SW480 (cell line): ENCODE data around the gene PEX12.
"Not testable (repeated sequence)": the region's sequence is repeated elsewhere in the genome, so short reads cannot be mapped to it uniquely, and the experiment has no call there.

Source experiments
- DNase-seq: peaks from one replicate; pipeline ENCODE4 v3.0.0-alpha.2; 2016; ENCODE audit warnings: low spot score

PEX12 gene

GRCh38 chr17:35578197-35578928, at the start of gene PEX12:
PEX12 (minus strand) TSS chr17:35578571; CDS start chr17:35578021, 550 bp downstream.
- peak; percentile 91 for DNase-seq

DNA sequence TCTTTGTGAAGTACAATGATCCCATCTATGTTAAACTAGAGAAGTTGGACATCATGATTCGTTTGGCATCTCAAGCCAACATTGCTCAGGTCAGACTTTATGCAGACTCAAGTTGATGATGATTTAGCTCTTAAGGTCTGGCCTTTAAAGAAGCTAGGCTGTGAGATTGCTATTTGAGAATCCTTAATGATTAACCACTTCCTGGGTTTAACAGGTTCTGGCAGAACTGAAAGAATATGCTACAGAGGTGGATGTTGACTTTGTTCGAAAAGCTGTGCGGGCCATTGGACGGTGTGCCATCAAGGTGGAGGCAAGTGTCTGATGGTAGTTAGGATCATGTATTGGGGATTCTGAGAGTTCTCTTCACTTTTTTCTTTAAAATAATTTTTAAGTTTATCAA, 49.0 kb upstream of the PEX12 start:
- DNase-seq, result no peak

DNA sequence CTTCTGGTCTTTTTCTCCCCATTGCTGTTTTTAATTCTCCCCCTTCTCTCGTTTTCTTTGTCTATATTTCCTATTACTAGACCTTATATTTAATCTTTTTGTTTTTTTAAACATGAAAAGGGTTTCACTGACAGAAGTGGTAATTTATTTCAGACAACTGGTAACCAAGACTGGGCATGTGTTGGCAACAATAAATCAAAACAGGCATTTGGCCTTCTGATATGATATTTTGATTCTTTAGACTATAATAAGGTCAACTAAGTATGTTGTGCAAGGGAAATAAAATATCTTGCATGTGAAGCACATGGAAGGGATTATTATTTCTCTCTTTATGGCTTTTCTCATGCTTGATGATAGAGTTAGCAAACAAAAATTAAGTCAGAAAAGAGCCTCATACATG, 43.4 kb upstream of the PEX12 start:
- DNase-seq, result no peak

DNA sequence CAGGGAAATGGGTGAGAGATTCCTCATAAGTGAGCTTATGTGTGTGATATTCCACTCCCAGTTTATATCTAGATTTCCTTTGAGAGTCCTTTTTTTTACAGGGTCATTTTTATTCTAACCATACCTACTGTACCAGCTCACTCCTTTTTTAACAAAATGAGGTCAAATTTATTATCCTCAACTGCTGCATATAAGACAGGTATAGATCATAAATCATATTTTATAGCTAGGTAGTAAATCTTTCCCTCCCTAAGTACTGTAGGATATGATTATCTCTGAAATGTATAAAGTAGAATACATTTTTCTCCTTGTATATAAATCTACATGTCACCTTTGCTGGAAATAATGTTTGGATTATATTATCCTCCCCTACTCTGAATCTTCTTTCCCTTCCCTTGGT, 40.3 kb upstream of the PEX12 start:
- no peak for DNase-seq

GRCh38 chr17:35617505-35617904, 39.1 kb upstream of the PEX12 start:
- DNase-seq, result no peak

DNA sequence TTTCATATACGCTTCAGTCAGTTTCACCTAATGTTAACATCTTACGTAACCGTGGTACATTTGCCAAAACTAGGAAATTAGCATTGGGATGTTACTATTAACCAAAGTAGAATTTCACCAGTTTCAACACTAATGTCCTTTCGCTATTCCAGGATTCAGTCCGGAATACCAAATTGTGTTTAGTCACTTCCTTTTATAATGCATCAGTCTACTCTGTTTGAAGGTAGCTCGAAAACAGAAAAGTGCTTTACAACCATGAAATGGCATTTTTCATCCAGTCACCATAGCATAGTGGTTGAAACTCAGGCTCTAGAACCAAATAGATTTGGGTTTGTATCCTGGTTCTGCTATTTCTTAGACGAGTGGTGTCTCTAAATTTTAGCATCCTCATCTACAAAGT, 38.2 kb upstream of the PEX12 start:
- DNase-seq, result no peak

- no peak for DNase-seq
Measured at GRCh38 chr17:35614810-35615209, 36.4 kb upstream of the PEX12 start.

GRCh38 chr17:35612924-35613521, 34.7 kb upstream of the PEX12 start:
- peak; percentile 31 for DNase-seq

DNA sequence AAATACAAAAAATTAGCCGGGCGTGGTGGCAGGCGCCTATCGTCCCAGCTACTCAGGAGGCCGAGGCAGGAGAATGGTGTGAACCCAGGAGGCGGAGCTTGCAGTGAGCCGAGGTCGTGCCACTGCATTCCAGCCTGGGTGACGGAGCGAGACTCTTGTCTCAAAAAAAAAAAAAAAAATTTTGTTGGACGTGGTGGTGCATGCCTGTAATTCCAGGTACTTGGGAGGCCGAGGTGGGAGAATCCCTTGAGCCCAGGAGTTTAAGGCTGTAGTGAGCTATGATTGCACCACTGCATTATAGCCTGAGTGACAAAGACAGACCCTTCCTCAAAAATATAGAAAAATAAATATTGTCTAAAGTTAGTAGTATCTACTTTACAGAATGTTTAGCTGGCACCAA, 32.4 kb upstream of the PEX12 start:
- DNase-seq, result not testable (repeated sequence)

- no peak for DNase-seq
Measured at GRCh38 chr17:35609831-35610230, 31.5 kb upstream of the PEX12 start.

- no peak for DNase-seq
Measured at GRCh38 chr17:35607239-35607847, 29.0 kb upstream of the PEX12 start.

DNA sequence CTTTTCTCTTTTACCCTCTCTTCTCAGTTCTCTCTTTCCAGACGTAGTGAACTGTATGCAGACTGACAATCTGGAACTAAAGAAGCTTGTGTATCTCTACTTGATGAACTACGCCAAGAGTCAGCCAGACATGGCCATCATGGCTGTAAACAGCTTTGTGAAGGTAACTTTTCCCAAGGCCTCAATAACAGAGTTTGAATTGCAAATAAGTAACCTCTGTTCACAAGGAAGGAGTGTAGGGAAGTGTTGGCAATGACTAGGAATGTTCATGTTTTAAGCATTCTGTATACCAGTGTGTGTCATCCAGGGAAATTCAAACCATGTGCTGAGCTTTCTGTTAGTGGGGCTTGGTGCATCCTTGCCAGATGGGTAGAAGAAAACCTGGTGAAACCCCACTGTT, 27.3 kb upstream of the PEX12 start:
- DNase-seq, result no peak

- DNase-seq, result no peak
Measured at GRCh38 chr17:35603674-35604073, 25.3 kb upstream of the PEX12 start.

DNA sequence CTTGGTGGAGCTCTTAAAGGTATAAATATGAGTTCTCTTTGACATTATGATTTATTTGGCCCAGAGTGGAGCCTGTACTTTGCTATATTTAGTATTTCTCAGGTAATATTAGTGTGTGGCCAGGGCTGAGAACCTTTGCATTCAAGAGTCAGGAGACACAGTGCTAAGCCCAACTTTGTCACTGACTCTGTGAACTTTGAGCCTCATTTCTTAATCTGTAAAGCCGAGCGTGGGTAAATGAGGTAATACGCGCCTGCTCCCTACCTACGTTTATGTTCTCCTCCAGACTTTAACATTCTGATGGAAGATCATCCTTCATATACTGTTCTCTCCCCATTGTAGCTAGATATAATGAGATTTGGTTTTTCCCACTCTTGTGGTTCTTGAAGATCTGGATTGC, 19.2 kb upstream of the PEX12 start:
- DNase-seq, result no peak

DNA sequence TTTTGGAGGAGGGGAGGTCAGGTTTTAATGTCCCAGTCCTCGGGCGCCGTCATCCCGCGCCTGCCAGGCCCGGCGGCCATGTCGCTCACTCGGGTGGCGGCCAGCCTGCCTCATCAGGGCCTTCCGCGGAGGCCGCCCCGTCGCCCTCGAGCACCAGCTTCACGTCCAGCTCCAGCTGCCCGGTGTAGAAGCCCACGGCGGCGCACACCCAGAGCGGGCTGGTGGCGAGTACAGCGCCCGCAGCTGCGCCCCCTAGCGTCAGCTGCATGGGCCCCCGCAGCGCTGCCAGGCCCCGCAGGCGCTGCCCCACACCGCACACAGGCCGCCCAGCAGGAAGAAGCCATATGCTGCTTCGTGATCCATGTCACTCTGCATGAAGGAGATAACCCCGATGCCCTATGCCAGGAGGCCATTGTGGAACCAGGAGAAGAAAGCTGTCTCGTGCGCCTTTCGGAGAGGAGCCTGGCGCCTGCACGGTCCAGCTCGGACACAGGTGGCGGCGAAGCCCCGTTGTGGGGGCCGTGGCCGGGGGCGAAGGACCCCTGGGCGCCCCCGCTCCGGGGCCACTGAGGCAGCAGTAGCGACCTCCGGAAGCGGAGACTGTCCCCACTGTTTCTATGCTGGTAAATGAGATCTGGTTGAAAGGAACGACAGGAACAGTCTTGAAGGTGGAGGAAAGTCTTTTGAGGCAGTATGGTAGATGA, 18.3 kb upstream of the PEX12 start:
- DNase-seq, result no peak

DNA sequence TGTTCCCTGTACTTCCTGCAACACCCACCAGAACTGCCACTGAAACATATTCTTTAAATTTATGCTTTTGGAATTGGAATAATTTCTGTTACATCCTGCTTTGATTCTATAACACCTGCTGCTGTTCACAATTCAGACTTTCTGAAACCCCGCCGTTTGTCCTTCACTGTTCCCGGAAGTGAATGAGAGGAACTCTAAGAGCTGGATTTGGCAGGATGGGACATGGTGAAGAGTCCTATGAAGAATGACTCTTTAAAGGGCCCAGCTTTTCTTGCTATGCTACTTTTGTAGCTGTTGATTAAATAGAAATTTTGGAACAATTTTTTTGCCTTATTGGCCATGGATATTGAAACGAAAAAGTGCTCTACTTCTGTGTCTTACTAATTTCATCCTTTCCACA, 17.7 kb upstream of the PEX12 start:
- DNase-seq, result no peak

GRCh38 chr17:35588196-35588920, 10.0 kb upstream of the PEX12 start:
- peak; percentile 35 for DNase-seq

GRCh38 chr17:35587074-35587961, 8.9 kb upstream of the PEX12 start, which contains the start of gene AP2B1:
AP2B1 (plus strand) TSS chr17:35587322; CDS start chr17:35594031, 6,709 bp downstream.
- DNase-seq, result peak; percentile 96

GRCh38 chr17:35586569-35587073, 8.2 kb upstream of the PEX12 start:
- peak; percentile 9 for DNase-seq

DNA sequence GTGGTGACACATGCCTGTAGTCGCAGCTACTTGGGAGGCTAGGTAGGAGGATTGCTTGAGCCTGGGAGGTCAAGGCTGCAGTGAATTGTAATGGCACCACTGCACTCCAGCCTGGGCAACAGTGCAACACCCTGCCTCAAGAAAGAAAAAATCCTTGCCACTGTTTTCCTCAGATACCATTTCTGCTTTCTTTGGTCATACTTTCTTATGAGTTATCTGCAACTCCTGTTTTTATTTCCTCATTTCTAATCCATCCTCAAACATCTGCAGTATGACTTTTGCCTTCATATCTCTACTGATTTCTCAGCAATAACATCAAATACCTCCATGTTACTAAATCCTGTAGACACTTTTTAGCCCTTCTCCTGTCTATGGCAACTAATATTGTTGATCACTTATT, 5.7 kb upstream of the PEX12 start:
- DNase-seq, result no peak

DNA sequence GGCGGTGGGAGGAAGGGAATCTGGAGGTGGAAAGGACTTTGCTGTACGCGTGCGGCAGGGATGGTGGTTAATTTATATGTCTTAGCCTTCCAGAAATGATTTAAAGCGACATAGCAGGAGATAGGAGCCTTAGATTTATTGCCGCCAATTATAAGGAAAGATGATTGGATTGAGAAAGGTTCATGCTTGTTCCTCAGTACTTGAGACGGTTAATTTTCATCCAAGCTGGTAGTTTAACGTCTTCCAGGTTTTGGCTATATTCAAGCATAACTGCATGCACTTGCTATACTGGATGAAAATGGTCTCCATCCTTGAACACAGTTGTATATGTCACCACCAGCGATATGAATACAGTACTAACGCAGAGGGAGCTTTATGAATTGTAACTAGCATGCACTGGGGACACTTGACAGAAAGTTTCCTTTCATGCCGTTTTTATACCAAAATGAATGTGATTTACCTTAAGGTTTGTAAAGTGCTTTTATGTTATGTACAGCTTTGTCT, 610 bp upstream of the PEX12 start:
- DNase-seq, result no peak
